Smooth muscle cell (in vitro differentiated cells): ENCODE results near the gene GBP3. TPM values are rescaled to one million over a fixed set of nuclear protein-coding genes. Genes with fewer than 3 reads are reported as not detected.
"Not testable (repeated sequence)": the region's sequence is repeated elsewhere in the genome, so short reads cannot be mapped to it uniquely, and the experiment has no call there.

Source experiments
- DNase-seq: peaks from one replicate; lab custom pipeline; 2025; ENCODE audit not compliant: unreplicated experiment; lab: John Stamatoyannopoulos, UW
- H2AFZ ChIP-seq: fragments of 200-600 bp; sonication (generic); 2 replicates; pipeline ENCODE4 v1.6.0; 2016; ENCODE audit warnings: antibody characterized with exemption, low read depth, mild to moderate bottlenecking
- H3F3A ChIP-seq: fragments of 200-600 bp; sonication (generic); 2 replicates; pipeline ENCODE4 v1.6.0; 2017; ENCODE audit warnings: antibody characterized with exemption, low read depth
- H3K27ac ChIP-seq: fragments of 200-600 bp; sonication (generic); 2 replicates; pipeline ENCODE4 v1.5.1; 2016; ENCODE audit warnings: low read depth, mild to moderate bottlenecking
- H3K27me3 ChIP-seq: fragments of 200-600 bp; sonication (generic); 2 replicates; pipeline ENCODE4 v1.6.1; 2016; ENCODE audit warnings: low read depth, mild to moderate bottlenecking
- H3K36me3 ChIP-seq: fragments of 200-600 bp; sonication (generic); 2 replicates; pipeline ENCODE4 v1.5.1; 2016; ENCODE audit warnings: low read depth
- H3K4me1 ChIP-seq: fragments of 200-600 bp; sonication (generic); 2 replicates; pipeline ENCODE4 v1.5.1; 2016; ENCODE audit warnings: low read depth
- H3K4me2 ChIP-seq: fragments of 200-600 bp; sonication (generic); 2 replicates; pipeline ENCODE4 v1.6.0; 2016; ENCODE audit warnings: mild to moderate bottlenecking
- H3K4me3 ChIP-seq: fragments of 200-600 bp; sonication (generic); 2 replicates; pipeline ENCODE4 v1.5.1; 2016; ENCODE audit warnings: mild to moderate bottlenecking
- H3K79me2 ChIP-seq: fragments of 200-600 bp; sonication (generic); 2 replicates; pipeline ENCODE4 v1.6.0; 2016; ENCODE audit warnings: low read depth, mild to moderate bottlenecking
- H3K9ac ChIP-seq: fragments of 200-600 bp; sonication (generic); 2 replicates; pipeline ENCODE4 v1.6.0; 2016; ENCODE audit warnings: low read depth
- H3K9me3 ChIP-seq: fragments of 200-600 bp; sonication (generic); replicated peaks from 2 replicates; pipeline ENCODE4 v1.5.1; 2016; ENCODE audit warnings: low read depth
- H4K20me1 ChIP-seq: fragments of 200-600 bp; sonication (generic); 2 replicates; pipeline ENCODE4 v1.6.0; 2016; ENCODE audit warnings: low read depth
- CTCF ChIP-seq: fragments of 200-600 bp; sonication (generic); IDR thresholded peaks from 2 replicates; pipeline ENCODE4 v1.5.1; 2017; ENCODE audit warnings: borderline replicate concordance, mild to moderate bottlenecking, antibody characterized with exemption; ENCODE audit not compliant: insufficient read depth, poor library complexity, severe bottlenecking
- WGBS: methylation state at CpG from one replicate; pipeline ENCODE4 v1.1.7; 2016; ENCODE audit warnings: low lambda C conversion rate; 5-methylcytosine and 5-hydroxymethylcytosine counted together
- polyA plus RNA-seq: library from polyadenylated mRNA; unstranded; fragments of >200 nt; fragmentation: Nextera tagmentation; extraction: Ambion mirVana; gene quantifications from 2 replicates; pipeline ENCODE4 v1.2.1, GENCODE V29; 2016
- total RNA-seq: library from RNA; depleted of rRNA; stranded (reverse); fragments of >200 nt; gene quantifications from 2 replicates; pipeline ENCODE4 v1.2.3, GENCODE V29; 2014

The GBP3 gene
- total and polyA plus RNA-seq, 2 experiments from 2014 or later = 6.9 to 18.6 TPM

- Histone ChIP-seq H2AFZ (no peak overlapping the region), H3F3A (no peaks in the 10 kb centered on the region), H3K36me3 (peaks cover 13% of the 10 kb centered on the region), H3K9ac (no peak overlapping the region), H3K4me3 (no peak overlapping the region), H3K4me1 (no peaks in the 10 kb centered on the region), H3K4me2 (no peak overlapping the region), H3K27me3 (no peaks in the 10 kb centered on the region), H3K27ac (no peak overlapping the region), H3K79me2 (no peaks in the 10 kb centered on the region), H3K9me3 (no peaks in the 10 kb centered on the region), H4K20me1 (no peaks in the 10 kb centered on the region)
- WGBS = 87% methylated on average over 5 of the region's 5 CpGs
- no peak for DNase-seq
- TF ChIP-seq CTCF = no peak
Measured at GRCh38 chr1:89060091-89060490, 37.4 kb upstream of the GBP3 start.

GRCh38 chr1:89051955-89052312 lies 29.3 kb upstream of the GBP3 start:
- TF ChIP-seq CTCF = no peak
- H3F3A ChIP-seq = no peaks in the 10 kb centered on the region

GRCh38 chr1:89051300-89051954 lies 28.8 kb upstream of the GBP3 start:
- Histone ChIP-seq H3F3A (no peaks in the 10 kb centered on the region), H3K4me3 (no peak overlapping the region), H3K79me2 (no peaks in the 10 kb centered on the region), H3K27ac (no peak overlapping the region), H3K9ac (no peak overlapping the region), H2AFZ (no peak overlapping the region), H3K4me1 (no peaks in the 10 kb centered on the region), H3K9me3 (no peaks in the 10 kb centered on the region), H4K20me1 (no peaks in the 10 kb centered on the region), H3K27me3 (no peaks in the 10 kb centered on the region), H3K4me2 (no peak overlapping the region), H3K36me3 (peaks cover 14% of the 10 kb centered on the region)
- 94% methylated on average over 9 of the region's 9 CpGs for WGBS
- no peak for DNase-seq
- no peak for TF ChIP-seq CTCF

More at GRCh38 chr1:89051955-89052312, 29.3 kb upstream of the GBP3 start:
- Histone ChIP-seq H3K4me2 (no peak overlapping the region), H3K9me3 (no peaks in the 10 kb centered on the region), H3K27me3 (no peaks in the 10 kb centered on the region), H3K4me1 (no peaks in the 10 kb centered on the region), H4K20me1 (no peaks in the 10 kb centered on the region), H3K4me3 (no peak overlapping the region), H3K79me2 (no peaks in the 10 kb centered on the region), H3K9ac (no peak overlapping the region), H3K36me3 (peaks cover 14% of the 10 kb centered on the region), H2AFZ (no peak overlapping the region), H3K27ac (no peak overlapping the region)
- 85% methylated on average over 1 of the region's 1 CpG for WGBS
- no peak for DNase-seq

GRCh38 chr1:89050649-89051033 lies 28.0 kb upstream of the GBP3 start:
- Histone ChIP-seq H3F3A (no peaks in the 10 kb centered on the region), H3K4me3 (no peak overlapping the region), H3K36me3 (peaks cover 14% of the 10 kb centered on the region), H4K20me1 (no peaks in the 10 kb centered on the region), H3K4me2 (no peak overlapping the region), H3K4me1 (no peaks in the 10 kb centered on the region), H3K27ac (no peak overlapping the region), H3K27me3 (no peaks in the 10 kb centered on the region), H3K79me2 (no peaks in the 10 kb centered on the region), H3K9me3 (no peaks in the 10 kb centered on the region), H3K9ac (no peak overlapping the region), H2AFZ (no peak overlapping the region)
- 94% methylated on average over 11 of the region's 11 CpGs for WGBS
- TF ChIP-seq CTCF = no peak
- DNase-seq = no peak

GRCh38 chr1:89049901-89050648 lies 27.4 kb upstream of the GBP3 start:
- peaks cover 14% of the 10 kb centered on the region for H3K36me3 ChIP-seq
- not testable (repeated sequence) for H3K9me3 ChIP-seq, H3K27ac ChIP-seq, H3K27me3 ChIP-seq, H2AFZ ChIP-seq, H4K20me1 ChIP-seq, DNase-seq, H3K4me3 ChIP-seq, H3K9ac ChIP-seq, H3F3A ChIP-seq, H3K79me2 ChIP-seq, H3K4me1 ChIP-seq, H3K4me2 ChIP-seq
- 84% methylated on average over 9 of the region's 9 CpGs for WGBS
